Camera-type eye (tissue), 1 donor: ENCODE data around the gene STX3. TPM values are rescaled to one million over a fixed set of nuclear protein-coding genes. Genes with fewer than 3 reads are reported as not detected.

Source experiments
- total RNA-seq: library from RNA; depleted of rRNA; stranded (reverse); fragments of >200 nt; gene quantifications from one replicate; pipeline ENCODE4 v1.2.3, GENCODE V29; 2014

STX3 gene
- total RNA-seq: 129 TPM

GRCh38 chr11:59754859-59755700, at the start of gene STX3:
Gene STX3, plus strand, starts transcription at chr11:59755376. Its CDS starts 230 bp downstream, at chr11:59755606.

GRCh38 chr11:59713745-59714144, 41.4 kb upstream of the STX3 start, which contains the start of gene OR10V1:
Gene OR10V1, minus strand, starts transcription at chr11:59713845. Its CDS starts 0 bp downstream, at chr11:59713845.

GRCh38 chr11:59810189-59810910, 55.2 kb downstream of the STX3 start, which contains the start of gene MRPL16:
Gene MRPL16, minus strand, starts transcription at chr11:59810778. Its CDS starts 120 bp downstream, at chr11:59810658.

GRCh38 chr11:59845399-59845798, 90.2 kb downstream of the STX3 start, which contains the start of gene CBLIF:
Gene CBLIF, minus strand, starts transcription at chr11:59845499. Its CDS starts 46 bp downstream, at chr11:59845453.

Other genes starting within 250 kb of the STX3 start
- gene OR4D9, start 243.8 kb upstream of the STX3 start, total RNA-seq: not detected
- gene OSBP, start 139.6 kb upstream of the STX3 start, total RNA-seq: 50.8 TPM
- 15.5 TPM for gene PATL1, start 86.3 kb upstream of the STX3 start, total RNA-seq
- gene OR10V1, start 41.5 kb upstream of the STX3 start, total RNA-seq: not detected
- 35.3 TPM for gene MRPL16, start 55.4 kb downstream of the STX3 start, total RNA-seq
- not detected for gene CBLIF, start 90.1 kb downstream of the STX3 start, total RNA-seq
- gene TCN1, start 111.1 kb downstream of the STX3 start, total RNA-seq: 11.8 TPM
- gene OOSP3, start 123.4 kb downstream of the STX3 start, total RNA-seq: not detected
- gene OOSP1, start 183.1 kb downstream of the STX3 start, total RNA-seq: not detected
- not detected for gene OOSP4A, start 208.7 kb downstream of the STX3 start, total RNA-seq